GM21576 (cell line): ENCODE results near the gene LIMCH1.
"Not testable (repeated sequence)": the region's sequence is repeated elsewhere in the genome, so short reads cannot be mapped to it uniquely, and the experiment has no call there.

ENCODE experiments used
- ATAC-seq: cut with Tn5 transposase; IDR thresholded peaks from one replicate; pipeline ENCODE4 v1.9.1; 2021; ENCODE audit warnings: mild to moderate bottlenecking, moderate library complexity; ENCODE audit not compliant: unreplicated experiment

The LIMCH1 gene

DNA sequence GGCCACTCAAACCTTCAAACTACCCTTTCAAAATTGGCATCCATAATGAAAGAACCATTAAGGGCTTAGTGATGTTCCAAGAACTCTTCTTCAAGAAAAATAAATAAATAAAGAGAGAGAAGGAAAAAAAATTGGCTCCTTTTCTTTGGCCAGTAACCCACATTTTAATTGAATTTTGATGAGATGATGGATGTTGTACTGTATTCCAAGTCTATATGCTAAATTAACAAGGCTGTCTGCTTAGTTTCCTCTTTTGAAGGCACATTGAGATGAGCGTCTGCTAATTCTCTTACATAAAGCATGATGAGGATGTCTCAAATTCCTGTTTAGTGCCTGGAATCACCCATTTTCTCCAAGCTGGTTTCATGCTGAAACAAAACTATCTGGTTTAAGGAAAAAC lies 177.2 kb downstream of the LIMCH1 start:
- no peak for ATAC-seq

DNA sequence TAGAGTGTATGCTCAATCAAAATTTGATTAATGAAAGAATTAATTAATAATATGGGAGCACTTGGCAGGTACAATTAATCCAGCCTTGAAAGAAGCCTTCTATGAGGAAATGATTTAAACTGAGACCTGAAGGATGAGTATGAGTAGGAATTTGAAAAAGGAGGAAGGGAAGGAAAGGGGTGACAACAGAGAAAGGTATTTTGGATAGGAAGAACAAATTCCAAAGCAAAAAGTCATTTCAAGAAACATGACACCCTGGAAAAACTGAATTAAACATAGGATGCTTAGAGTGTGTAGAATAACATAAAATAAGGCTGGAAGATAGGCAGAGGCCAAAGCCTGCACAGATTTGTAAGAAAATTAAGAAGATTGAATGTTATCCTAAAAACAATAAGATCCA lies 180.9 kb downstream of the LIMCH1 start:
- ATAC-seq = no peak

DNA sequence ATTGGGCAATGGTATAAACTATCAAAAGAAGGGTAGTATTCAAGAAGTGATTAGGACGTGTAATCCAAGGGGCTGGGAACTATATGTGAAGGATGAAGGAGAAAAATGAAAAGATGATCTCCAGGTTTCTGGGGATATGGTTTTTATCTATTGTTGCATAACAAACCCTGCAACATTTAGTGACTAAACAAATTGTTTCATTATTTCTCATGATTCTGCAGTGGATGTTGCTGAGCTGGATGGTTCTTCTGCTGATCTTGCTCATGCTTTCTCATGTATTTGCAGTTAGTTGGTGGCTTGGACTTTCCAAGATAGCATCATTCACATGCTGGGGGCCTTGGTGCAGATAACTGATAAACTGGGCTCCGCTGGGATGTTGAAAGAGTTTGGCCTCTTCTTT lies 181.5 kb downstream of the LIMCH1 start:
- no peak for ATAC-seq

DNA sequence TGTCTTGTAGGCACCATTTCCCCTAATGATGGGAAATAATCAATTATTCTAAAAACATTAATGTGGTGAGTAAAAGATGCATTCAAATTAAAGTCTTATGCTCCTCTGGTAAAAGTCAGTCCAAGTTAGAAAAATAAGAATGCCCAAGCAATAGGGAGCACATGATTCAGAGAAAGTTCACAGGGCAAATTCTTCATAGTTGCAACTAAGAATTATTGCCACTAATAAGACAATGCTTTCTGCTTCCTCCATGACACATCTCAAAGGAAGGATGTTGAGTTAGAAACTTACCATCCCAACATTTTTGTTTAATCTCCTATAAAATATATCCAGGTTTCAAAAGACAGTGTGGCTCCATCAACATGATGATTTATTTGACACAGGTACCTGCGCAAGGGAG lies 184.2 kb downstream of the LIMCH1 start:
- ATAC-seq = no peak

DNA sequence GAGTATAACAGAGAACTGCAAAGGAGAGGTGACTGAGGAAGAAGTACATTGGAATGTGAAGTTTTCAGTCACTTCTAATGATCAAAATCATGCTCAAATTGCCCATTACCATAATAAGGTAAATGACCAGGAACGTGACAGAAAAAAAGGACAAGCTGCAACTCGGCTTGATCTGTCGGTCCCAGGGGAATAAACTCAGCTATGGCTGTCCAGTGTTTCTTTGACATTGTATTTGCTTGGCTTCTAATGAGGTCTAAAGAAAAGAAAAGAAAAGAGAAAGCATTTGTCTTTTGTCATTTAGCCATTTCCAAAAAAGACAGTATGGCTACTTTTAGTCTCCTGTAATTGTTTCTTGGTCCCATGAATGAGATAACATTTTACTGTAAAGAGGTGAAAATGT lies 185.3 kb downstream of the LIMCH1 start:
- no peak for ATAC-seq

DNA sequence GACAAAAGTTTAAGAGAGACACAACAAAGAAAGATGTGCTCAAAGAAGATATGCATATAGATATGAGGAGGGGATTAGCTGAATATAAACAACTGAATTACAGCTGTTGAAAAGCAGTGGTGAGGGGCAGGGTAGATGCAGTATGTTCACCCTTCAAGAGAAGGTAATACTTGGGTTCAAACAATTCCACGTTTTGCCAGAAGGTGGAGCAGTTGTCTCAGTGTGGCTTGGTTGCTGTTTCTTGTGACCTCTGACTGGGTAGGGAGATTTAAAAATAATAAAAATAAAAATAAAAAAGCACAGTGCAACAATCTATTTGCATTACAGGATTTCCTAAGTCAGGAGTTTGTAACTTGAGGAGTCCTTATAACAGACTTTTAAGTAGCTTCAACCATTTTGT lies 187.3 kb downstream of the LIMCH1 start:
- ATAC-seq = no peak

DNA sequence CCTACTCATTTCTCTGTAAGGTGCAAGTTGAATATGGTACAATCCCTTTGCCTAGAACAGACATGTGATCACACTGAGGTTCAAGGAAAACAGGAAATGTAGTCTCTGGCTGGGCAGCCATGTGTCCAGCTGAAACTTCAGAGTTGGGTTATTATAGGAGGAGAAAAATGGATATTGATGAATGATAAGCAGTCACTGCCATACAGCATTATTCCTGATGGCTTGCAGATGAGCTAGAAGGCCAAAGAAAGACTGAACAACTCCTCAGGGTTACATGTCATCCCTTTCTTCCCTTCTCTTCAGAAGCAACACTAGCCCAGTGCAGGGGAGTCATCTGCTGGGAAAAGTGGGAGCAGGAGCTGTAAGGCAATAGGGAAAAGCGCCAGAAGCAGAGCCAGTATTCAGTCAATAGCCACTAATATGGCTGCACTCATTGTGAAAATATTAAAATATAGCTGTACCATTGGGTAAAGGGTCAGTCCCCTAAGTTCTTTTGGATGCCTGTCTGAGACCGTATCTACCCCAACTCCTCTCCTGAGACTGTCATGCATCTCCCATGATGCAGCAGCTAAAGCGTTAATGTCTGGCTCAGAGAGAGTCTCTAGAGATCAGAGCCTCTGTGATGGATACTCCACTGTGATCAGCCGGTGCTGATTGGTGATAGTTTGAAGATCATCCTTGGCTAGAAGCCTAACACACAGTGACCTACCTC lies 190.1 kb downstream of the LIMCH1 start:
- ATAC-seq = no peak

DNA sequence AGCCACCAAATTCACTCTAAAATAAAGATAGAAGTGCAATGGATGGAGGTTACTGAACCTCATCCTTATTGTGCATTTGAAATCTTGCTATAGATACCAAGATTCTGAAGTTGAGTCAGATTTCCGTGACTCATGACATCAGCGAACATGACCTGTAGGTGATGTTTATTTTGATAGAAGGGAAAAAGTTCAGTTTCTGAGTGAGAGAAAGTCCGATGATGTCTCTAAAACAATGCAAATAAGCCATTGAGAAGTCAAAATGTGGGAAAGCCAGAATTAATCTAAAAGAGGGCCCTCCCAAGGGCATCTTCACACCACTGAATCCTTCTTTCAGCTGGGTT lies 190.6 kb downstream of the LIMCH1 start:
- no peak for ATAC-seq

DNA sequence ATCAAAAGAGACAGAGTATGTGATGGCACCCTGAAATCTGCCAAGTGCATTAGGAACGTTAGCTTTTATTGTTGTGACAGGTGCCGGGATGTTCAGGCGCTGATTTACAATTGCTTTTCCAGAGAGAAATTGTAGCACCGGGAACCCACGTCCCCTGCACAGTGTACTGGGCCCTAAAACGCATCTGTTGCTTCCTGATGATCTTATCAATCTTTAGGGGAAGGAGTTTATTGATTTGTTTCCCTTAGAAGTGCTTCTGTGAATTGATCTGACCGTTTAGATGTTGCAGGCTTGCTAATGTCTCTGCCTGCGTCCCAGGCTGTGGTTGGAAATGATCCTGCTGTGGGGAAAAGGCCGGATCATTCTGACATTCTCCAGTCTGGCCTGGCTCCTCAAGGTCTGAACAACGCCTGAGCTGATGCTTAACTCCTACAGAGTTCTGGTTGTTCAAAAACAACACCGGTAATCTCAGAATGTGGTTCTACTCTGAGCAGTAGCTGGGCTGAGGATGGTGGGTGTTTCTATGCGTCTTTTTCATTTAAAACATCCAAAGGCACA lies 193.7 kb downstream of the LIMCH1 start:
- ATAC-seq = no peak

DNA sequence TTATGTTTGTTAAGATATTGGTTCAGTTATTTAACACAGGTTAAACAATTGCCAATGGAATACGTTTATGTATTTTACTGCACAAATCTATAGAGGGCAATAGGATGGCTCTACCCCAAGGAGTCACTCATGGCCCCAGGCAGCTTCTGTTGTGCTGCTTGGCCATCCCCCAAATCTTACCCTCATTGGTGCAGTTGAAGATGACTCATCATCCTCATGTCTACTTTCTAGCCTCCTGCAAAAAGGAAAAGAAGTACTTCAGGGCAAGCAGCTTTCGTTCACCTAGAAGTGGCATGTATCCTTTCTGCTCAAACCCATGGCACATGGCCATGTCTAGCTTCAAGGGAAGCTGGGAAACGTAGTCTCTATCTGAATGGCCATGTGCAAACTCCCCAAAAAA lies 196.4 kb downstream of the LIMCH1 start:
- no peak for ATAC-seq

DNA sequence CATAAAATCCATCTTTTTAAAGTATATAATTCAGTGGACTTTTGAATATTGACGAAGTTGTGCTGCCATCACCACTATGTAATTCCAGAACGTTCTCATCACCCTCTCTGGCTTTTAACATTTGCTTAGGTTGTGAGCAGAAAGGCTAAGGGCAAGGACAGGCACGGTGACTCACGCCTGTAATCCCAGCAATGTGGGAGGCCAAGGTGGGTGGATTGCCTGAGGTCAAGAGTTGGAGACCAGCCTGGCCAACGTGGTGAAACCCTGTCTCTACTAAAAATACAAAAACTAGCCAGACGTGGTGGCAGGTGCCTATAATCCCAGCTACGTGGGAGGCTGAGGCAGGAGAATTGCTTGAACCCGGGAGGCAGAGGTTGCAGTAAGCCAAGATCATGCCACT lies 199.5 kb downstream of the LIMCH1 start:
- ATAC-seq = not testable (repeated sequence)

DNA sequence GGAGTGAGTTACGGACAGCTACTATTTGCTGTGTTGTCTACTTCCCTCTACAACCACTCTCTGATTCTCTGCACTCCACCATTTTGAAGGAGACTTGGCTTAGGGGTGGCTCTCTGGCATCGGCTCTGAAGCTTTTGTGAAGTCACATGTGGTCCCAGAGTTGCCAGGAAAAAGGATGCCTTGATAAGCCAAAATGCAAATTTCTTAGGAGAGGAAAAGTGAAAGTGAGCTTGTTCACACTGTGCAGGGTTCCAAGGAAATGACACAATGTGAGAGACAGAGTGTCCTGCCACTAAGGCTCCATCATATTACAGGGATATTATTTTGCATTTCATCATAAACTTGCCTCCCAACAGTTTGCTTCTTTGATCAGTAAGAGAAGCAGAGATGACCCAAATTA lies 203.4 kb downstream of the LIMCH1 start:
- ATAC-seq = no peak

DNA sequence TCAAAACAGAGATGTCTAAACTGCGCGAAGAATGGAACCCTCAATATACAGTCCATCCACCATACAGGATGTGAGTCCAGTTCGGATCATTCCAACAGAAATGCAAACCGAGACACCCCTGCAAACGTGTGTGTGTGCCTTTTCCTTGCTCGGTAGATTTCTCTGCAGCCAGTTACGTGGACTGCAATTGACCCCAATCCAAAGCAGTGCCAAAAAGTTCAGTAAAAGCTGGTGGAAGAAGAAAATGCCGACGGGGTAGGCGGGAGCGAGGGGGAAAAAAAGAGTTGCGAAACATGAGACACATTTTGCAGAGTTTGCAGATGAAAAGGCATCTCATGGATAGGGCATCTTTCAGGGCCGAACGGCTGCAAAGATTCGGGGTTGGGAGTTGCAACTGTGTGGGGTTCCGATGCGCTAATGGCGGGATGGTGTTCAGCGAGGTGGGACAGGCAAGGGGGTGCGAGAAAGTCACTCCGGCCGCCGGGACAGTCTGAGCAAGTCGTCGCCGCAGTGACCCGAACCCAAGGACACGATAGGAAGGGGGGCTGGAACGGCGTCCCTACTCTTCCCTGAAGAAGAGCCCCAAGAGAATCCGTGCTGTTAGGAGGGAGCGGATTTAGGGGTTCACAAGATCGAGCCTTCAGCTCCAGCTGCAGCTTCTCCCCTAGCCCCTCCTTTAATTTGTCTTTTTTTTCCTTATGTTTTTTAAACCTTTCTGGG lies 206.8 kb downstream of the LIMCH1 start:
- ATAC-seq = no peak

DNA sequence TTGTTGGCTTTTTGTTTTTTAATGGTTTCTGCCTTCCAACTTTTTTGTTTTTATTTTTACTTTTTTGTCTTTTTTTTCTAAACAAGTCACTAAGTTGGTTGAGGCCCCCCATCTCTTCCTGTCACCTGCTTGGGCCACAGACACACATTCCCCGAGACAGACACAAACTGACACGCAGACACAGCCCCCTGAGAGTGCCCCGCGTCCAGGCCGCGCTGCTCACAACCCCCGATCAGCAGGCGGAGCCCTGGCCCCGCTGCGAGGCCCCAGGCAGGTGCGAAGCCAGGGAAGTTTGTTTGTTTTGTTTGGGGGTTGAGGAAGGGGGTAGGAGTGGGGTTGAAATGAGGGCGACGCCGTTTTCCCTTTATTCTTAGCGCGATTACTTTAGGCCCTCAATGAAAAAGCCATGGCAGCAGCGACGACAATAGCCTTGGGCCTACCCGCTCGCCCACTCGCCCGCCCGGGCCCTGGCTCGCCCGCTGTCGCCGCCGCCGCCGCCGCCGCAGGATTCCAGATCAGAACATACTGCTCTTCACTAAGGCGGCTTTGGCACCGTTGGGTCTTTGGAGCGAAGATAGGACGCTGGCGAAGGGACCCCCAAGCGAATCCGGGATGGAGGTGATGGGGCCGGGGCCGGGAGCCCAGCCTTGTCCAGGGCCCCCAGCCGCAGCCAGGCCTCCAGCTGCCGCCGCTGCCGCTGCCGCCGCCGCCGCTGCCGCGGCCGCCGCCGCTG lies 207.5 kb downstream of the LIMCH1 start:
- ATAC-seq = no peak

DNA sequence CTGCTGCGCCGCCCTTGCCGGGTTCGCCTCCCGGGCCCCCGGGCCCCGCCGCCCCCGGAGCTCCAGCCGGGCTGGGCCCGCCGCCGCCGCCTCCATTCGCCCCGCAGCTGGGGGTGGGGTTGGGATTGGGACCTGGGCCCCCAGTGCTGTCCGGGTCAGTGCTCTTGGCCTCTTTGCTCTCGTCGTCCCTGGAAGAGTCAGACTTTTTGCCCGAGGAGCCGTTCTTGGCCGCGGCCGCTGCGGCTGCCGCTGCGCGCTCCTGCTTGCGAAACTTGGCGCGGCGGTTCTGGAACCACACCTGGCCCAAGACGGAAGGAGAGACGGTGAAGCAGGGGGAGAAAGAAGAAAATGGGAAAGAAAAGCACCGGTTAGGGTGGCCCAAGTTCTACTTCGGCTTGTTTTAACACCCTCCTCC lies 208.1 kb downstream of the LIMCH1 start:
- ATAC-seq = no peak

DNA sequence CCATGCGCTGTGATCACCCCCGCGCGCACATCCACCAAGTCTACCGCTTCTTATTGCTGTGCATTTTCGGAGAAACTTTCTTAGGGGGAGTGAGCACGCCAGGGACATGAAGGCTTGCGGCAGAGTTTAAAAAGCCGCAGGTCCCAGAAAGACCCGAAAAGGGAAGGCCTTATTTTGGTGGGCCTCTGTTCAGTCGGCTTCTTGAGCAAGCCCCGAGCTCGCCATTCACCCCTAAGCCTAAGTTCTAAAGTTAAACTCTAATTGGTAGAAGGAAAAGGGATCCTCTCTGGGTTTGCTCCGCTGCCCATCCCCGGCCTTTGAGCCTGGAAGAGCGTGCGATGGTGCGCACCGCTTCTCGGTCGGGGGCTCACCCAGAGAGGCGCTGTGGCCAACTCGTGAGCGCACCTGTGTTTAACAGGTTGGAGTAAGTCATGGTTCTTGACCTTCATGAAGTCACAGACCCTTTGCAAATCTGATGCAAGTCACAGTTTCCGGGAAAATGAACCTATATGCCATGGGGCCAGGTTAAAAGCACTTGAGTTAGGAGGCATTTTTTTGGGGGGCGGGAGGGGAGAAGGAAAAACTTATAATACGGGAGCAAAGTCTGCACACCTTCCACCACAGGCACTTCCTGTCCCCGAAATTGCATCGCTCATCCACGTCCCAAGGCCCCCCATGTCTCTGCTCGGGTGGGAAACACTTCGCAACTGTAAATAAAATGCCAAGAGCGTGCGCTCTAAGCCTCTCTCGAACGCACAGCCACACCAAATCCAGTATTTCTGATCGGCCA lies 208.7 kb downstream of the LIMCH1 start:
- no peak for ATAC-seq

DNA sequence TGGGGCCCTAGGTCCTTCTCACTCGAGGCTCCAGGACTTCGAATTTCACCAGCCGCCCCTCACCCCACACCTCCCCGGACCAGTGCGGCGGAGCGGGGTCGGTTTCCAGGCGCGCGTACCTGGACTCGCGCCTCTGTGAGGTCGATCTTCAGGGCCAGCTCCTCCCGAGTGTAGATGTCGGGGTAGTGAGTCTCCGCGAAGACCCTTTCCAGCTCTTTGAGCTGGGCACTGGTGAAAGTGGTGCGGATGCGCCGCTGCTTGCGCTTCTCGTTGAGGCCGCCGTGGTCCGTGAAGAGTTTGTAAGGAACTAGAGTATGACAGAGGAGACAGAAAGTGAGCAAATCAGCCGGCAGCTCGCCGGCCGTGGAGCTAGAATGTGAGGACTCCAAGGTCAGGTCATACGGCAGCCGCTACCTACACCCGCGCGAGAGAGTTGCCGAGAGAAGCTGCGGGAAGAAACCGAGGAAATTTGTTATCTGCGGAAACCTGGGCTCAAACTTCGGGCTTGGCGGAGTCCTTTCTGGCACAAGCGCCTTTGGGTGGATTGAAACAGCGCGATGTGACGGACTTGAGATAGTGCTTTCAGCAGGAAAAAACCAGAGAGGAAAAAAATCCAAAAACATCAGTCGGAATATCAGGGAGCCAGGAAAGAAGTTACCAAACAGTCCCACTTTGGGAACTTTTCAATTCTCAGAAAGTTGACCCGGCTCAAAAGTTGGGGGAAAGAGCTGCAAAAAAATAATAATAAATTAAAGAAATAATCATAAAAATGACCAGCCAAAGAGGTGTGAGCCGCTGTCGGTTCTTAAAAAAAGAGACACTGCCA lies 209.5 kb downstream of the LIMCH1 start:
- ATAC-seq = no peak

DNA sequence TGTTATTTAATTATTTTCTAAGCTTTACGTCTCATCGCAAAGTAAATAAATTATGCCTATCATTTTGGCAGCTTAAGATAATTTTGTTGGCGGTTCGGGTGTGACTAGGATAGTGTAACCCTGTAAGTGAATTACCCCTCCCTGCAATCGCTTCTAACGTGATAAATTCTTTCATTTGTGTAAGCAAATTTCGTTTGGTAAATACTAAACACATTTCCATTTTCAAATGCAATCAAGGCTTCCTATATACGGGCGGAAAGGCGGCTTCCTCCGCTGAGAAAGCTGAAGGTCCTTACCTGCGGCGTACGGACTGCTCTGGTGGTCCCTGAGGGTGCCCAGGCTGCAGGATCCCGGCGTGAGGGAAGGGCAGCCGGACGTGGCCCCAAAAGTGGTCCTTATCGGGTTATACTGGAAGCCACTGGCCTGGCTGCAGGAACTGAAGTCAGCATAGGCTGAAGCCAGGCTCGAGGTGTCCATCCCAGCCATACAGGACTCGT lies 210.2 kb downstream of the LIMCH1 start:
- no peak for ATAC-seq

DNA sequence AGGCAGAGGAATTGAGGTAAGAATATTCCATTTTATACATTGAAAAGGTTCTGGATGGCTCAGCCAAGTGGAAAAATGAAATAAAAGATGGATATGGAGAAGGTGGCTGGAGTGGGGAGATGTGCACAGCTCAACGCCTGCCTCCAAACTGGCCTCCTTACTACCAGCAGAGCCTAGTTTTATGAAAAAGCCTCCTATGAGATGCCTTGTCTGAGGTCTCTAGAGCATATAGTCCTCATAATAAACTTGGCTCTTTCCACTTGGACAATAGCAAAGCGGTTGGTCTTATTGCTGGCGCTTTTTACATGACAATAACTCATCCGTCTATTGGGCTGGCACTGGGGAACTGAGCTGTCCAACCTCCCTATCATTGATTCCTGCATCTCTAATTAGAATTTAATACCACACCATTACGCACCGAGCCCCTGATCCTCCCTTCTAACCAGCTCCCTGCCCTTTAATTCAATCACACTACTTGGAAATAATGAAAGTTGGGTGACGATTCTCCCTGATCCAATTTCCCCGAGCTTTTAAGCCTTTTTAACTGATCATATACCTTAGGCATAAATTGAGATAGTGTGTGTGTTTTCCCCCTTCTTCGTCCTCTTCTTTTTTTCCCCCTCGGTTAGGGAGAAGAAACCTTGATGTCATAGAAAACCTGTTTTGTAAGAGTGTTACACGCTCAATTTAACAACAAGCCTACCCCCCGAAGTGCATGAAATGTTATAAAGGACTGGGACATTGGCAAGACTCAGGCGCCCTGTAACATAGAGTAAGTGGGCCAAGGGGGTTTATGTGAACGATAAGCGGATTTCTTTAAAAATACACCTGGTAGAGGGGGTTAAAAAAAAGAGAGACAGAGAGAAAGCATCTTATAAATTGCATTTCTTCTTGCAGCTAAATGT lies 210.9 kb downstream of the LIMCH1 start, which contains the start of gene PHOX2B:
TSS of gene PHOX2B (minus strand) at position 155 of the 905 bp plus-strand sequence. CDS start at position 40, 115 bp downstream.
- ATAC-seq = no peak
